HG02571 (cell line): ENCODE data around the gene CDX1.
"Not testable (repeated sequence)": the region's sequence is repeated elsewhere in the genome, so short reads cannot be mapped to it uniquely, and the experiment has no call there.

Source experiments
- ATAC-seq: cut with Tn5 transposase; IDR thresholded peaks from one replicate; pipeline ENCODE4 v1.9.1; 2021; ENCODE audit warnings: mild to moderate bottlenecking, moderate library complexity; ENCODE audit not compliant: unreplicated experiment

The CDX1 gene

DNA sequence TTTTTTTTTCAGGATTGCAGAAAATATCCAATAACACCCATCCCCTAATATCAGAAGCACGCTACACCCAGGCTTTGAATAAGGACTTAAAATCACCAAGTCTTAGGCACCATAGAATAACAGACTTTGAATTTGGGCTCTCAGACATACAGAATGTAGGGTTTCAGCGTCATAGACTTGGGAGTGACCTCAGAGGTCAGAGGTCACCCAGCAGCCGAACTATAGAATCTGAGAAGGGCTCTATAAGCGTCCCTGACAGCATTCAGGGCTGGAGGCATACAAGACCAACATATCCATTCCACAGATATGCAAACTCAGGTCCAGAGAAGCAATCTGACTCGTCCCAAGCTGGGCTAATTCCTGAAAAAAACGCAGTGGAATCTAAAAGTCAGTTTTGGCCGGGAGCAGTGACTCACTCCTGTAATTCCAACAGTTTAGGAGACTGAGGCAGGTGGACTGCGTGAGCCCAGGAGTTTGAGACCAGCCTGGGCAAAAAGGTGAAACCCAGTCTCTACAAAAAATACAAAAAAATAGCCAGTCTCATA is 58.0 kb downstream of the CDX1 start:
- no peak for ATAC-seq

DNA sequence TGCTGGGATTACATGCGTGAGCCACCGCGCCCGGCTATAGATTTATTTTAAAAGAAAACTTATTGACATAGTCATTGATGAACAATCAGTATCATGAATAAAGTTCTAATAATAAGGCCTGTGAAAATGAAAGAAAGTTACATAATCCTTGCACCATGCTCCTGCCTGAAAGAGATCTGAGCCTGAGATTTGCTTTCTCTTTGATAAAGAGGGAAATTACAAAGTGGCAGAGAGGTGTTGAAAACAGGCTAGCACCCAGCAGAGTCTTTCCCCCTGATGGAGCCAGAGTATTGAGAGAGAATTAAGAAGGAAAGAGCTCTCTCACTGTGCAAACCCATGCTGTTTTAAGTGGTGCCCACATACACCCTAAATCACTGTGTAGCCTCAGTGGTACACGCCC is 60.5 kb downstream of the CDX1 start:
- ATAC-seq: no peak

DNA sequence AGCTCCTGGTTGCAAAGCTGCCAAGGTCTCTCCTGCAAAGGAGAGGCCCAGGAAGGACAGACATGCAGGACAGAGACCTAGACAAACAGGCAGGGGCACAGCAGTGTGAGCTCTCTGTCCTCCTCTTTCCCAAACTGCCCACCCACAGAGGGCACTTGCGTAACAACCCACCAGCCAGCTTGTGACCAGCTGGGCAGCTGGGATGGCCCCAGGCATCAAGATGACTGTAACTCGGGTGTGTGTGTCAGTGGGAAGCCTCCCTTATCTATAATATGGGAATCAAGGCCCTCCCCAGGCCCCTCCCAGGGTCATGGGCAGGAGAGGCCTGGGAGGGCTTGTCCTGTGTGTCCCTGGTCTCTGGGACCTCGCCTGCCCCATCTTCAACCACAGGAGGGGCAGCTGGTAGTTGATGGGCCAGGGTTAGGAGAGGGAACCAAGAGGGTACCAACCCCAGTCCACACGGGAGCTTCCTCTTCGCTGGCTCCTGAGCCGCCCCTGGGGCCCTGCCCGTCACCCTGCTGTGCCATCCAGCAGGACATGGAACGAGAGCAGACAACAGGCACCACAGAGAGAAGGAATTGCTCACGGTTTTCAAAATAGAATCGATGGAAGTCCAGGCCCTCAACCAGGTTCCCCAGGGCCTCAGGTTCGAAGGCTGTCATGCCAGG is 61.2 kb downstream of the CDX1 start:
- no peak for ATAC-seq

DNA sequence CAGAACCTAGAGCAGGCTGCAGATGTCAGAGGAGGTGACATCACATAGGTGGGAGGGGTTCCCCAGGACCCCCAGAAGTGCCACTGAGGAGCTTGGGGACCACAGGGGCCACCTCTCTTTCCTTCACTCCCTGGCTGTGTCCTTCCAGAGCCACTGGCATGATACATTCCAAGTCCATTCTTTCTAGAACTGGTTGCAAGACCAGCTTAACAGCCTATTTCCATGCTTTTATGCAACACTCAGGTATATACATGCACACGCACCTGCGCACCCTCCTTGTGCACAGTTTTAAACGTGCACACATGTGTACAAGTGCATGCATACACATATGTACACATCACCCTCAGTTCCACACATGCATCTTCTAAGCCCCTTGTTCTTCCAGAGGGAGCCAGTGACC is 63.0 kb downstream of the CDX1 start:
- ATAC-seq: no peak

DNA sequence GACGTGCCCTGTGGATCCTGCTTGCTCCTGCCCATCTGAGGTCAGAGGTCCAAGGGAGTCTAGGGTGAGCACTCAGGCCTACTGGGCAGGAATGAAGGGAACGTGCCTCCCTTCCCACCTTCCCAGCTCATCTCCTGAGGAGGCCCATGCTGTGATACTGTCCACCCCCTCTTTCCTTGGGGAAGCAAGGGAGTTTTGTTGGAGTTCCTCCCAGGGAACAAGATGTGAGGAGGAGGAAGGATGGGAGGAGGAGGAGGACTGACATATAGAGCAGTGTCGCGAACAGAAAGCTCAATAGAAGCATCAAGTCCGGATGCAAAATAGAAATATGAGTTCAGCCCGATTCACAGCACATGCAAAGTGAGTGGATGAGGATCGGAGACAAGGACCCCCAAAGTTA is 64.3 kb downstream of the CDX1 start:
- ATAC-seq: no peak

DNA sequence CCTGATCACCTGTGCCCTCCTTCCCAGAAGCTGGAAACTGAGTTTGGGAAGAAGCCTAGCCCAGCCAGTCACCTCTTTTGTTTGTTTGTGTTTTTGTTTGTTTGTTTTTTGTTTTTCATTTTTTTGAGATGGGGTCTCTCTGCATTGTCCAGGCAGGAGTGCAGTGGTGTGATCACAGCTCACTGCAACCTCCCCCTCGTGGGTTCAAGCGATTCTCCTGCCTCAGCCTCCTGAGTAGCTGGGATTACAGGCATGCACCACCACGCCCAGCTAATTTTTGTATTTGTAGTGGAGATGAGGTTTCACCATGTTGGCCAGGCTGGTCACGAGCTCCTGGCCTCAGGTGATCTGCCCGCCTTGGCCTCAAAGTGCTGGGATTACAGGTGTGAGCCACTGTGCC is 67.1 kb downstream of the CDX1 start:
- not testable (repeated sequence) for ATAC-seq
